GM21786 (cell line): ENCODE results near the gene ANXA11.
A peak's percentile ranks its signal among the peaks of the same experiment; 100 is the strongest.

Experiments used
- ATAC-seq: cut with Tn5 transposase; IDR thresholded peaks from one replicate; pipeline ENCODE4 v1.9.1; 2021; ENCODE audit not compliant: unreplicated experiment

ANXA11 gene

DNA sequence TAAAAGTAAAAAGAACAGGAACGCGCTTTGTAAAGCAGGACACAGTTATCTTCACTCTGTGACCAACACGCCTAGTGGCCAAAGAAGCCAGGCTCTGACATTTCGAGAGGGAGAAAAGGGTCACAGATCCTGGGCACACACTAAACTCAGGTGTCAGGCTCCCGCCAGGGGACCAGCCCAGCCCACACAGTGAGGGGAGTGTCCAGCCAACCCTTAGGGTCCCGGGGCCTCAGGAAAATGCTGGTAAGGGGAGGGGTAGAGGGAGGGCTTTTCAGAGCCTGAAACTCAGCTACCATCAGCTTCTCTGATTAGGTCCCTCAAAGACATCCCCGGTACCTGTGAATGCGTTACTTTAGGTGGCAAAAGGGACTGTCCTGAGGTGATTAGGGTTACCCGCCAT lies 16.6 kb downstream of the ANXA11 start:
- no peak for ATAC-seq

DNA sequence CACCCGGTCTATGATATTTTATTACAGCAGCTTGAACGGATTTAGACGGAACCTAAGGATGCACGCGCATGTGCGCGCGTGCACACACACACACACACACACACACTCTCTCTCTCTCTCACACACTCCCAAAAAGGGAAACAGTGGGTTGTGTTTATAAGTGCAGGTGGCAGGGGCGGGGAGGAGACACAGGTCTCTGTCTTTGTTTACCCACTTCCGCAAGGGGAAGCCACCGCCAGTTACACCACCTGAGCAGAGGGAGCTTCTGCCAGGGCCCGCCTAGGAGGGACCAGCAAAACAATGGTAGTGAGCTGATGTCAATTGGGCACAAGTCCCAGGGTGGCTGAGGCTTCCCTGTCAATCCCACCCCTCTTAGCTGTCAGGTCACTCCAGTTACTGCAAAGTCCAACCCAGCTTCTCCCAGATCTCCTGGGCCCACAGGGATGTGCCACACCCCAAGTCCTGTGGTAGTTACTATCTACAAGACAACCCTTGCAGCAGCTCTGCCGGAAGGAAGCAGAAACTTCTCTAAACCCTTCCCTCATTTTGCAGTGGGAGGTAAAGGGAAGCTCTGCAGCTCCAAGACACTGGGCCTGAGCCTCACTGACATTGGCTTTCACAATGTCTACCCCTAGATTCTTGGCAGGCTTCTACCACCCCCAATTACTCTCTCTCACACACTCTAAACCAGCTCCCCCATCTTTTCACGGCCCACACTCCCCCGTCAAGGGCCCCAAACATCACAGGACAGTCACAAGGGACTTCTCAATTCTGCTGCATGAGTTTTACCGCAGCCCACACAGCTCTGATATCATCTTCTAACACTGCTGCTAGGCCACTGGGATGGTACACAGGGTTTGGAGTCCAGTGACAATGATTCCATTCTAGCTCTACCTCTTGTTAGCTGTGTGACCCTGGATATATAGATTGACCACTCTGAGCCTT lies 17.6 kb downstream of the ANXA11 start:
- ATAC-seq: peak; percentile 92

DNA sequence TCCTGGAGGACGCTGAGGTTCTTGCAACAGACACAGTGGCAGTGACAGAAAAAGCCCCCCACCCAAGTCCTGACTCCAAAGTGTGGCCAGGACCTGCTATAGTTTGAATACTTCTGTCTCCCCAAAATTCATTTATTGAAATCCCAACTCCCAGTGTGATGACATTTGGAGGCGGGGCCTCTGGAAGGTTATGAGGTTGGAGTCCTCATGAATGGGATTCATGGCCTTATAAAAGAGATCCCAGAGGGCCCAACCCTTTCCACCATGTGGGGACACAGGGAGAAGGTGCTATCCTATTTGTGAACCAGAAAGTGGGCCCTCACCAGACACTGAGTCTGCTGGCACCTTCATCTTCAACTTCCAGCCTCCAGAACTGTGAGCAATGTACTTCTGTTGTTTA lies 18.3 kb downstream of the ANXA11 start:
- no peak for ATAC-seq

DNA sequence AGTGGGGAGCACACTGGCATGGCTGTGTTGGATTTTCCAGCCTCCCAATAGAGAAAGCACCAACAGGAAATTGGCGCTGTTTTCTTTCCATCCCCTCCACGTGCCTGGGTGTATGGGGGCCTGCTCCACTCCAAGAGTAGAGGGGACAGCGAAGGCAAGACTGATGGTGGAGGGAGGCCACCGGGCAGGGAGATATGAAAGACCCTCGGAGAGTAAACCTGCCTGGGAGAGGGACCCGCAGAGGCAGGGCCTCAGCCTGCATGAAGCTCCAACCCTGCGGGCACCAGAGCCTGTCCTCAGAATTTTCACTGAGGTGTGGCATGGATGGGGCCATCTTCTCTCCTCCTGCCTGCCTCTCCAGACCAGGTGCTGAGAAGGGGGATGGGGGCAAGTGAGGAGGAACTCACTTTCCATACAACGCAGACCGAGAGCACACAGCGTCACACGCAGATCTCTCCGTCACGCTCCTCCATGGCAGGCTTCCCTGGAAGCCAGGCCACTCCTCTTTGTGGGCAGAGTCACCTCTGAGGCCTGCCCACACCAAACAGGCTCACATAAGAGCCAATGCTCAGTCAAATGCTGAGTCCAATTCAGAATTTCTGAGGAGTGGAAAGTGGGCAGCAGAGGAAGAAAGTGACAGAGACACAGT lies 18.8 kb downstream of the ANXA11 start:
- no peak for ATAC-seq

DNA sequence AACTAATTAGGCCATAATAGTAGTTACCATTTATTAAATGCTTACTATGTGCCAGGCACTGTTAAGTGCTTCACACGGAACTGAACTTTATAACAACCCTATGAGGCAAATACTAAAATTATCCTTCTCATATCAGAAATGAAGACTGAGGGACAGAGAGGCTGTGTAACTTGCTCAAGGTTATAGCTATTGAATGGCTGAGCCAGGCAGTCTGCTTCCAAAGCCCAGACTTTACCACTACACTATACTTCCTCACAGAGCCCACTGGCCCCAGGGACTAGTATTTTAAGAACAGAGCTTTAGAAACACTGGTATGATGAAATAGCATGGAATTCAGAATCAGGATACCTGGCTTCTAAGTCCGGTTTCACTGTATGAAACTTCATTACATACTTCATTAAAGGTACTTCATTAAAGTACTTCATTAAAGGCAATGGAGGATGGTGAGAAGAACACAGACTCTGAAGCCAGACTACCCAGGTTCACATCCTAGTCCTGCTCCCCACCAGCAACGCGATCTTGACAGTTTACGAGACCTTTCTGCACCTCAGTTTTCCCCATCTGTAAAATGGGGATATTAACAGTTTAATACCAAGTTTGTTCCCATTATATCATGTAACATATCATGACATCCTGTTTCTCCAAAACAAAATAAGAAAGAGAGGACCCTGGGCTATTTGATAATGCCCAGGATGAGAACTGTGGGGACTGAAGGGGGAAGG lies 19.6 kb downstream of the ANXA11 start:
- no peak for ATAC-seq

DNA sequence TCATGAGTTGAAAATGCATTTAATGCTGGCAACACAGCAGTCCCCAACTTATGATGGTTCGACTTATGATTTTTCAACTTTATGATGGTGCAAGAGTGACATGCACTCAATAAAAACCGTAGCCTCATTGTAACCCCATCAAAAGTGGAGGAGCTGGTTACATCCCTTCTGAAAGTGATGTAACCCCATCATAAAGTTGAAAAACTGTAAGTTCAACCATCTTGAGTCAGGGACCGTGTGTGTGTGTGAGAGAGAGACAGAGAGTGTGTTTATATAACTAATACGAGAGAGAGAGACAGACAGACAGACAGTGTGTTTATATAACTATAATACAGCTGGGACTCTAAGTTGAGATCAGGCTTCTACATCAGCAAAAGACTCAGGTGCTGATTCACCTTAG lies 21.0 kb downstream of the ANXA11 start:
- ATAC-seq: no peak

DNA sequence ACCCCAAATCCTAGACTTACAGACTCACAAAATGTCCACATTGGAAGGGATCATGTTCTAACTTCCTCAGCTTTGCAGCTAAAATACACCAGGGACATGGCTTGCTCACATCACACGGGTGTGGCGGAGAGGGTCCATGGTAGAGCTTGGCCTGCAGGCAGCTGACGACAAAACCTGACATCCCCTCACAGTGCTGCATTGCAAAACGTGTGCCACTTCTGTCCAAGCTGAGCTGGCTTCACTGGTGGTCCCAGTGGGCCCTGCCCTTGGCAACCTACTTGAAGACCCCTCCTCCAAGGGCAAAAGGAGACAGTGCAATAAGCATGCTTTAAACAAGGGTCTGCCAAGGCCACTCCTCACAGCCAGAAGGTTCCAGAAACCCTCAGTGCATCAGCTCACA lies 21.9 kb downstream of the ANXA11 start:
- ATAC-seq: no peak

DNA sequence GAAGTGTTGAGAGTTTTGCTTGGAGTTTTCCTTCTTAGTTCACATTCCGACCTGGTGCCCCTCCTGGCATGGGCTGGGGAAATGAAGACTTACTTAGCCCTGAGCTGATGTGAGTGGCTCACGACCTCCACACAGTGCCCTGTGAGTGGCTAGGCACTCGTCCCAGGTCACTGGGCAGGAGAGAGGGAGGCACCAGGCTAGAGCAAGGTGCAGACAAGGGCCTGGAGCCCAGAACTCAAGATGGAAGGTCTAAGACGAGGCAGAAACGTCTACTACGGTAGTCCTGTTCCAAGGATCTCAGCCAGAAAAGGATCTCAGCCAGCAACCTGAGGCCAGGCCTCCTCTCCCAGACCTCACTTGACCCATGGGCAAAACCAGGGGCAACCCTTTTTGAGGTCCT lies 22.4 kb downstream of the ANXA11 start:
- ATAC-seq: no peak

DNA sequence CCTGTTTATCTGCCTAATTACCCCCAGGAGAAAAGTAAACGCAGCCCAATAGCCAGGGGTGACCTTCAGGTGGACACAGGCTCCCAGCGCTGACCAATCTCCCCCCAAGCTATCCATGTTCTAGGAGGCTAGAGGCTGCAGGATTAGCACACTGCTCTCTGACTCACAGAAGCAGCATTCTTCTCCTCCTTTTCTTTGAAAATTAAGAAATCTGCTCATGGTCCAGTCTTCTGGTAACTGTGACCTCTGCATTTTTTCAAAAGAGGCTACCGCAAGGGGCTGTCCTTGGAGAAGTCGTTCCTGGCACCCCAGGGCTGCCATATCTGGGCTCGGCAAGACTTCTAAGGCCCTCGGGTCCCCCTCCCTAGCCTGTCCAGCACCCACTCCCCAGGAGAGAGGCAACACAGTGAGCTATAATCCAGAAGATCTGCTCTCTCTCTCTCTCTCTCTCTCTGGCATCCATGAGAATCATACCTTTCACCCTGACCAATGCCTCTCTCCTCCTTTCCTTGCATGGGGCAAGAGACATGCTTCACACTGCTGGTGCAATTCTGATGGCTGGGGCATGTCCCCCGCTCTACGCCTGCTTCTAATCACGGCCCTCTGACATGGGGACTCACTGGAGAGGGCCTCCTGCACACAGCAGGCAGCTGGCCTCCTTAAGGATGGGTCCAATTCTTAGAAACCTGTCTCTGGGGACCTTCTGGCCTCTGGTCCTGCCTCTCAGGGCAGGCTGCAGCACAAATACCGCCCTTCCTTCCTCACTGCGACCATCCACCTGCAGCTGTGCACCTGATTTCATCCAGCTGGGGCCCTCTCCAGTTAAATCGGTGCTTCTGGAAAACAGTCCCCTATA lies 27.3 kb downstream of the ANXA11 start:
- no peak for ATAC-seq

DNA sequence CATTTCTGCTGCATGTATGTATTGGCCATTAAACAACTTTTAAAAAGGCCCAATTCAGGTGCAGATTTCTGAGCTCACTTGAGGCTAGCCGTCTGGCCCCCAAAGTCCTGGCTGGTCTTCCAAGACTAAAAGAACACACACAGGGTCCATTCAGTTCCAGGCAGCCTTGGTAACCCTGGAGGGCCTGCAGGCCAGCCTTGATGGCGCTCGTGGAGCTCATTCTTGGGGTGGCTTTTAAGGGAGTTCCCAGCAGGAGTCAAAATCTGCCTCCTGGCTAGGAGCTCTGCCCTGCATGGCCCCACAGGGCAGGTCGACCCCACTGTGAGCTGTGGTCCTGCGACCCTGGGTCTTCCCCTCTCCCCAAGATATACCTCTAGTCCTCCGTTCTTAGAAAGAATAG lies 28.8 kb downstream of the ANXA11 start:
- ATAC-seq: no peak

DNA sequence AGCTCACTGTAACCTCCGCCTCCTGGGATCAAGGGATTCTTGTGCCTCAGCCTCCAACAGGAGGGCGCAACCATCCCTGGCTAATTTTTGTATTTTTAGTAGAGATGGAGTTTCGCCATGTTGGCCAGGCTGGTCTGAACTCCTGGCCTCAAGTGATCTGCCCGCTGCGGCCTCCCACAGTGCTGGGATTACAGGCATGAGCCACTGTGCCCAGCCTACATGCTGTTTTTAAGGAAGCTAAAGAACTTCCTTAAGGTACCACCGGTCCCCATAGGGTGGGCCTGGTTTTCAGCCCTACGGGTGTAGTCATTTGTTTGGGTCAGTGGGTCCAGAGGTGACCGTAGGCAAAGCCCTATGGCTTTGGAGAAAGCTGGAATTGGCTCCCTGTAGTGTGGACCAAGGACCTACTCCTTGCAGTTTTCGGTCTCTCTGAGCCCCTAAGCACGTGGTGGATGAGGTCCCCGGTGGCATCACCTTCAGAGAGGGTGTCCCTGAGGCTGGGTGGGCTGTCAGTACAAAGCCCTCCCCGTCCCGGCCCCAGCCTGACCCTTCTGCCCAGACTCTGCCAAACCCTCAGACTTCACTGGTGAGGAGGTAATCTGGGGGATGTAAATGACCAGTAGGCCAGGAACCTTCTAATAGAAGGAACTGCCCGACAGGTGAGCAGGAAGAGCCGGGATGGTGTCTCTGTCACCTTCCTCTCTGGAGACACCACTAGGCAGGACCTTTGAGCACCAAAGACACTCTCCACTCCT lies 30.5 kb downstream of the ANXA11 start:
- no peak for ATAC-seq

DNA sequence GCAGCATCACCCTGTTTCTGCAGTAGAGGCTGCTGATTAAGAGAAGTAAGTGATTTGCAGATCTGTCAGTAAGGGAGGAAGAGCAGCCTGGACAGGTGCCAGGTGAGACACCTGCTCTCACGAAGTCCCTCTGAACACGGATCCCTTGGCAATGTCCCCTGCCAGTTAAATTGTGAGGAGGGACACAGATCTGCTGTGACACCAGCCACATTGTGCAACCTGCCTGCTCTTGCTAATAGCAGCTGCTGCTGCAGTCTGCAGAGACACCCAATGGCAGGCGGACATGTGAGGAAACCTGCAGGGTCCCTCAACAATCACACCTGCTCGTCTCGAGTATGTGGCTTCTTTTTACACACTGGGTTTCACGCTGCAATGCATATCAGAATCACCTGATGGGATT lies 31.9 kb downstream of the ANXA11 start:
- ATAC-seq: no peak

DNA sequence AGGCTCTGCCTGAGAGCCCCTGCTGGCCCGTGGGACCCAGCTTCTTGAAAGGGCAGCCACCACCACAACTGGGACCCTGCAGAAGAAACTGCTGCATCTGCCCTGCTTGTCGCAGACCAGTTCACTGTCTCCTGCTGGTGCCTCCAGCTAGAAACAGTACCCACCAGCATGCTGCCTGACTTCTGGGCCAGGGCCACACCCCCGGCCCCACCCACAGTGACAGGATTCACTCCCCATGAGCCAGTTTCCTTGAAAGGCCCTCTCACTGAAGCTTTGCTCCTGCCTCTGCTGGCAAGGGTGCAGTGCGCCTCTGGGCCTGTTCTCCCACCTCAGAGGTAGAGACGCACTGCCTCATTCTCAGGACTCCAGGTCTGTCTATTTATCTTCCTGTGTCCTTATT lies 32.4 kb downstream of the ANXA11 start:
- no peak for ATAC-seq

DNA sequence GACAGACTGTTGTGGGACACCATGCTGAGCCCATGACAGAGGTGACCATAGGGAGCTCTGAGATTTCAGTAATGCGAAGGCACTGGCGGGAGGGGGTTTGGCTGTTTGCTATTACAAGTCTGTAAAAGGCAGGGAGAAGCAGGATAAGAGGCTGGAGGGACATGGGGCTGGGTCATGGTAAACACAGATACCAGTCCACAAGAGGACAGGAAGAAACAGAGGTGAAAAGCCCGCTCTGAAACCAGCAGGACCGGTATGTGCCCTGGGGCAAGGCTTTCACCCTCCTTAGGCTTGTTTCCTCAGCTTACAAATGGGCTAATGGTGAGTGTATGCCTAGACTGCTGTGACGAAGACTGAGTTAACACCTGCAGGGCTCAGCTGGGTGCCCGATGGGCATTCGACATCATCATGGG lies 34.1 kb downstream of the ANXA11 start:
- ATAC-seq: no peak

DNA sequence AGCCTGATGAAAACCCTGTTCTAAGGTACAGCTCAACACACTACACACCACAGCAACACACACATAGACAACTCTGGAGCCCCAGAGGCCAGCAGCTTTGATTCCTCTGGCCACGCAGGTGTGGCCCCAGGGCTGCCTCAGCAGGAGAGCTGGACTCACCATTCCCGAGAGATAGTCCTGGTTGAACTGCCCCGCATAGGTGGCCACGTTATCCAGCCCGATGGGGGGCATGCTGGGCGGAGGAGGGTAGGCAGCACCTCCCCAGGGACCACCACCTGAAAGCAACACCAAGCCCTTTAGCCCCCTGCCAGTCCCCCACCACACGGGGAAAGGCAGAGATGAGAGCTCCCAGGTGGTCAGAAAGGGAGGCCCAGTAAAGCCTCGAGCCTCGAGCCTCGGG lies 34.7 kb downstream of the ANXA11 start:
- no peak for ATAC-seq

DNA sequence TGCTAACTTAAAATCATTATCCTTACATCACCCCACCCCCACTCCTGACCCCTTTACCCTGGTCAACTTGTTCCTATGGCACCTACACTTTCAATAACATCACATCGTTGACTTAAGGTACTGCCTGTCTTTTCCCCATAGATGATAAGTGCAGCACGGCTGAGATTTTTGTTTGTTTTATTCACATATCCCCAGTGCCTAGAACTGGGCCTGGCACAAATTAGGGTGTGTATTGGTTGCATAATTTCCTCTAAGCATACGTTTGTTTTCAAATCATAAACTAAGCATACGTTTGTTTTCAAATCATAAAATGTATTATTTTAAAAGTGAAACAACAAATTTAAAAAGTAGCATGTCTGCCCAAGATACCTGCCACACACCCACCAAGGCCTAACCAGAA lies 35.3 kb downstream of the ANXA11 start:
- no peak for ATAC-seq

DNA sequence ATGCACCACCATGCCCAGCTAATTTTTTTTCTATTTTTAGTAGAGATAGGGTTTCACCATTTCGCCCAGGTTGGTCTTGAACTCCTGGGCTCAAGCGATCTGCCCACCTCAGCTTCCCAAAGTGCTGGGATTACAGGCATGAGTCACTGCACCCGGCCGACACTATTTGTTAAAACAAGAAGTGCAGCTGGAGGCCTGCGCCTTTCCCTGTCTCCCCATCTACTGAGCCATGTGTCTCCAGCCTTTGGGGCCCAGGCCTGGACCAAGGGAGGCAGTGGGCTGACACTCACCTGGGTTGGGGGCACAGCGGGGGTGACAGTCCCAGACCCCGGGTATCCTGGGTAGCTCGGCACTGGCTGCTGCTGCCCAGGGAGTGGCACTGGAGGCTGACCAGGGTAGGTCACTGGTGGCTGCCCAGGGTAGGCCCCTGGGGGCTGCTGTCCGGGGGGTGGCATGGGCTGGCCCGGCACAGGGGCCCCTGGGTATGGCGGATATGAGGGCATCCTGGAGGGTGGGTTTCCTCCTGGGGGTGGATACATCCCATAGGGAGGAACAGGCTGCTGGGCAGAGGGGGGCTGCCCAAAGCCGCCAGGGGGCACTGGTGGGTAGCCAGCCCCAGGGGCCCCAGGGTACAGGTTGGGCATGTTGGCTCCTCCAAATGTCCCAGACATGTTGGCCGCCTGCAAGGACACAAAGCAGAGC lies 36.5 kb downstream of the ANXA11 start:
- ATAC-seq: peak; percentile 42

DNA sequence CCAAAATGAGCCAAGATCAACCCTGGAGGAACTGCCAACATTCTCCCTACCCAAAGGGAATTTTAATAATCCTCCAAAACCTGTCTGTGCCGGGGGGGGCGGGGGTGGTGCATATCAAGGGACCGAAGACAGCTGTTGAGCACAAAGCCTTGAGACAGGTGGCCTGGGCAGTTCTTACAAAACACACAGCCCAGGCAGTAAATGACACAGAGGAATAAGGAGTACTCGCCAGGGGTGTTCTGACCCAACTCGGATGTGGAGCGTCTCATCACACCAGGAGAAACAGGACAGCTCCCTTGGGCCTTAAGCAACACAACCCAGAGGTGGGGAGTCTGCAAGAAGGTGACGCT lies 37.2 kb downstream of the ANXA11 start:
- no peak for ATAC-seq

DNA sequence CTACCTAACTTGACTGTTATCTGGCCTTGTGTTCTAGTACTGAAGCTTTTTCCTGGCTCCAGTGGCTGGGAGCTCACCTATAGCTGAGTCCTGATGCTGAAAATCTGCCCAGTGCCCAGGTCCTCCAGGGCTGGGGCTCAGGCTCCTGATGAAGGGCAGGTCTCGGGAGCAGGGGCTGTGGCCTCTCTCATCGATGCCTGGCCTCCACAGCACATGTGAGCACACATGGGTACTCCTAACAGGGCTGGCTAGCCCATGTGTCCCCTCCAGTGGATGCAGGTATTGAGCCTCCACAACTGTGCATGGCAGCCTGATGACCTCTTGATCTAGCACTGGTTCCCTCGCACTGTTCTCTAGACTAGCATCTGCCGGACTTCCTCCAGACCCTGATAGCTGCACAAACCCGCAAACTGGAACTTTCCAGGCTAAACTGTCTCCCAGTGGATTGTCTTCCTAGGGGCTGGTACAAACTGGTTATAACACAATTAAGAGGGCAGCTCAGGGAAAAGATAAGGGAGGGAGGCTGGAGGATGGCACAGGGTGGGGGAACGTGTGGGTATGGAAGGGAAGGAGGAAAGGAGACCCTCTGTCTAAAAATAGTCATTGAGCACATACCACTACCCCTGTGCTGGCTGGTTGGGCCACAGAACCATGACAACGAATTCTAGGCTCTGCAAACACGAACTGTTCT lies 37.7 kb downstream of the ANXA11 start:
- ATAC-seq: no peak
